HG02973 (cell line): ENCODE data around the gene HACD3.
A peak's percentile ranks its signal among the peaks of the same experiment; 100 is the strongest.

ENCODE experiments used
- ATAC-seq: cut with Tn5 transposase; IDR thresholded peaks from one replicate; pipeline ENCODE4 v1.9.1; 2021; ENCODE audit warnings: moderate library complexity; ENCODE audit not compliant: unreplicated experiment

HACD3 gene, protein sequence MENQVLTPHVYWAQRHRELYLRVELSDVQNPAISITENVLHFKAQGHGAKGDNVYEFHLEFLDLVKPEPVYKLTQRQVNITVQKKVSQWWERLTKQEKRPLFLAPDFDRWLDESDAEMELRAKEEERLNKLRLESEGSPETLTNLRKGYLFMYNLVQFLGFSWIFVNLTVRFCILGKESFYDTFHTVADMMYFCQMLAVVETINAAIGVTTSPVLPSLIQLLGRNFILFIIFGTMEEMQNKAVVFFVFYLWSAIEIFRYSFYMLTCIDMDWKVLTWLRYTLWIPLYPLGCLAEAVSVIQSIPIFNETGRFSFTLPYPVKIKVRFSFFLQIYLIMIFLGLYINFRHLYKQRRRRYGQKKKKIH

DNA sequence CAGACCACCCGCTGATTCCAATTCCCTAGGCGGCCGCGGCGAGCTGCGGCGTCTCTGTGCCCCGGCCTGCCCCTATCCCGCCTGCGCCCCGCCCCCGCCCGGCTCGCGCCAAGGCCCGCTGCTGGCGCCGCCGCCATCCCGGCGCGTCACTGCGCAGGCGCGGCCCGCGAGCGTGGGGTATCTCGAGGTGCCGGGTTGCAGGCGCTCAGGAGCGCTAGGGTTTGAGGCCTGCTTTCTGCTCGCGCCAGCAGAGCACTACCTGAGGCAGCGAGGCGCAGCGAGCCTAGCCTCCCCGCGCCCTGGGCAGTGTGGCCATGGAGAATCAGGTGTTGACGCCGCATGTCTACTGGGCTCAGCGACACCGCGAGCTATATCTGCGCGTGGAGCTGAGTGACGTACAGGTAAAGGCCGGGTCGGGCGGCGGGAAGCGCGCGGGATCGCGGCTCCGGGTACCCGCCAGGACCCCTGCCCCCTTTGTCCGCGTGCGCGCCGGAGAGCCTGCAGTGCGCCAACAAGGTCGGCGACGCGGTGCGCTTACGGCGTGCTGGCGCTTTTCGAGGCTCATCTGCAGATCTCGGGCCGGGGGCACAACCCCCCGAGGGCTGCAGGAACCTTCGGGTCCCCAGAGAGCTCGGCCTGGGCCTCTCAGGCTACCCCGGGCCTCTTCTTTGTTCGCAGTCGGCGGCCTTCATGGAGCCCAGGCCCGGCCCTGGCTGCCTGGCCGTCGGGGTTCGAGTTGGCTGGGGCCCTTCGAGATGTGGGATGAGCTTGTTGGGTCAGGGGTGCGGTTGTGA, at the start of gene HACD3:
TSS of gene HACD3 (plus strand) at position 146 of the 794 bp plus-strand sequence. CDS start at position 315, 169 bp downstream.
- ATAC-seq = peak; percentile 70

DNA sequence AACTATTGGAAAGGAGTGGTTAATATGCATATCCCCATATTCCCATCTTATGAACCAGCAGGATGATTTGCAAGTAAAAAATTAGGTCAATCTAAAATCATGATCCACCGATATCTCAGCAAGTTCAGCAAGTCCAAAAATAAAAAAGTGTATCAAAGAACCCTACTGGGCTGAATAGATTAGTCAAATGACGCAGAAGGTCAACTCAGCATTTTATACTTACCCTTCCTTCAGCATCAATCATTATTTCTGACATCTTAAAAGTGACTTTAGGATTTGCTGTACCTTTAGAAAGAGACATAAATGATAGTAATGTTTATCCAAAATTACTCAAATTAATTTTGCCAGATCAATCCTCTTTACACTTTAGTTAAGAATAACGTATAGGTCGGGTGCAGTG, 45.4 kb upstream of the HACD3 start:
- ATAC-seq = no peak

DNA sequence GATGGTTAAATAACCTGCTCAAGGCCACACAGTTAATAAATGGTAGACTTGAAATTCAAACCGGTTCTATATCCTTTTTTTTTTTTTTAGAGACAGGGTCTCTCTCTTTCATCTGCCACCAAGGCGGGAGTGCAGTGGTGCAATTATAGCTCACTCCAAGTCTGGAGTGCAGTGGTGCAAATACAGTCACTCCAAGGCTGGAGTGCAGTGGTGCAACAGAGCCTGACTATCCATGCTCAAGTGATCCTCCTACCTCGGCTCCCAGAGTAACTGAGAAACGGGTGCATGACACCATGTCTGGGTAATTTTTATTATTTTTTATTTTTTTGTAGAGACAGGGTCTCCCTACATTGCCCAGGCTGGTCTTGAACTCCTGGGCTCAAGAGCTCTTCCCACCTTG, 36.2 kb upstream of the HACD3 start:
- ATAC-seq = no peak

DNA sequence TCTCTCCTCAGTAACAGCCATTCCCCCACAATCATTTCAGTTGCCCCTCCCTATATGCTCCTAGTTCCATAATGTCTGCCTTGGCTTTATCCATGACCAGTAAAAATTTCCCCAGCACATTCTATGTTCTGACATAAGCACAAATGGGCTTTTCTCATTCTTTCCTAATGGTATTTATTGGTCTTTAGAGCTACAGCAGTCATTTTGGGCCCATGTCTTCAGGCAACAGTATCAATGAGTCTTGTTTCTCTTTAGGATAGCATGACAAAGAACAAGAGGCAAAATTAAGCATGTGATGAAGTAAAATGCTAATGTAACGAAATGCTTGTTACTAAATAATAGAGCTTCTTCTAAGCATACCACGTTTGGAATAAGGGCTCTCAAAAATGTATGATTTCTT, 20.9 kb upstream of the HACD3 start:
- no peak for ATAC-seq

DNA sequence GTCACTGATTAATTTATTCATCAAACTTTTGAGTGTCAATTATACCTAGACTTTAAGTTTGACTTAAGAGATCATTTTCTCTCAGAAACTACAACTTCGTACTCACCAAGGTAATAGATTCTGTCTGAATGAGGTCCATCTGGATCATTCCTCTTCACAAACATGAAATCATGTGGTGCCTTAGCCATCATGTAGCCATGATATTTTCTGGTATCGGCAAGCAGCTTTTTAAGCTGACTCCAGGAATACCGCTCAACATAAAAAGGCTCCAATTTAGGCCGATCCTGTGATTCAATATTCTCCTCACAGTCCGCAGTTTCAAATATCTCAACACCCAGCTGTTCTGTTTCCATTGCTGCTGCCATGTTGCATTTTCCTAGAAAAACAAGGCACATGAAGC, 18.1 kb upstream of the HACD3 start:
- no peak for ATAC-seq

DNA sequence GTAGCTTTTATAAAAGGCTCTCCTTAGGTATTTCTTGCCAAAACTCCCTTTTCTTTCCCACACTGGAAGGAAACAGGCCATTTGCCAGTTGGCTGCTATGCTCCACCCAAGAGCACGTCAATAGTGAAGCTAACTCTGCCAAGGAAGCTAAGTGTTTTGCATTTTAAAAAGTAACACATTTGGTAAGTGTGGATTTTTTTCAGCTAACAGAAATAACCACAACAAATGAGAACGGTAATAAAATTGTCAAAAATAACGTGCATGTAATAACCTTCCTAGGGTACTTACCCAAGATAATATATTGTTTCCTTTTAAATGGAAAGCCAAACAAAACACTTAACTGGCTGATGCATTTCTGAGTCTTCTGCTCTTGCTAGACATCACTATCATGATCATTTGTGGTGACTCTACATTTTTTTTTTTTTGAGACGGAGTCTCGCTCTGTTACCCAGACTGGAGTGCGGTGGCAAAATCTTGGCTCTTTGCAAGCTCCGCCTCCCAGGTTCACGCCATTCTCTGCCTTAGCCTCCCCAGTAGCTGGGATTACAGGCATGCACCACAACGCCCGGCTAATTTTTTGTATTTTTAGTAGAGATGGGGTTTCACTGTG, 17.4 kb upstream of the HACD3 start:
- no peak for ATAC-seq

DNA sequence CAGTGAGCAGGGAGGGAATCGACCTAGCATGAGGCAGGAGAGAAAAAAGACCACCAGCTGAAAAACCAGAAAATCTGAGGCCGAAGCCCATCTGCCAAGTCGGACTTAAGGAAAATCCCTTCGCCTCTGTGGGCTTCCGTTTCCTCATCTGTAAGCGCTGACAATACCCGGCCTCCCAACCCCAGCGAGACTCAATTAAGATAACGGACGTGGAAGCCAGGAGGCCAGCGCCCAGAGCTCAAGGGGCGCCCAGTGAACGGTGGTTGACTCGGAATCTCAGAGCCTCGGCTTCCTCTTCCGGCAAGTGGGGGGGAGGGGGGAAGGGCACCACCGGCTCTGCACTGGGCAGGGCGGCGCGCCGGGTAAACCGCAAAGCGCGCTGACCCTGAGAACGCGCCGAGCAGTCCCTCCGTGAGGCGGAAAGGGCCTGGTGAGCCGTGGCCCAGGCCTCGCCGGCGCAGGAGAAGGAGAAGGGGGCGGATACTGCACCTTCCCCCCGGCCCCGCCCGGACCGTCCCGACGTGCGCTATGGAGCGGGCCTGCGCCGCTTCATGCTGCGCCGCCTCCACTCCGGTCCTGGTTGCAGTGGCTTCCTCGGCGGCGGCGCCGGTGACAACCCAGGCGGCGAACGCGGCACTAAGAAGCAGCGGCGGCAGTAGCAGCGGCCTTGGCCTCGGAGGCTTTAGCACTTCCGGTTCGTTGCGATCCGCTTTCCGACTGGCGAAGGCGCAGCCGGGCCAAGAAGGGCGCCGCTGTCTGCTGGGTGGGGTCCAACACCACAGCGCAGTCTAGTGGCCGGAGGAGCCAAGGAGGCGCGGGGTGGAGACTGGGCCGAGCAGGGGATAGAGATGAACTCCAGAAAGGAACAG, 13.0 kb upstream of the HACD3 start, which contains the start of gene DPP8:
TSS of gene DPP8 (minus strand) at position 693 of the 869 bp plus-strand sequence. CDS start 5,136 bp downstream, outside the sequence.
- ATAC-seq = peak; percentile 84

DNA sequence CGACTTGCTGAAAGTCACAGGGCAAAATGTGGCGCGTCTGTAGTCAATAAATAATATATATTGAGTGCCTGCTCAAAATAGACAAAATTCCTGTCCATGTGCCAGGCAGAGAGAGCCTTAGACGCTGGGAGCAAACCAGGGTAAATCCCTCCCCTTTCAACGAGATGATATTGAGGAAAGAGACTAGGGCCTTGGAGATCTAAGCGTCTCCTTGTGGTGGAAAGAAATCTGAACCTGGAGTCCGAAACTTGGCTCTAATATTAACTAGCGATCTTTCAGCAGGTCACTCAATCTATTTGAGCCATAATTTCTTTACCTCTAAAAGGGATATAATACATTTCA, 12.4 kb upstream of the HACD3 start:
- no peak for ATAC-seq

DNA sequence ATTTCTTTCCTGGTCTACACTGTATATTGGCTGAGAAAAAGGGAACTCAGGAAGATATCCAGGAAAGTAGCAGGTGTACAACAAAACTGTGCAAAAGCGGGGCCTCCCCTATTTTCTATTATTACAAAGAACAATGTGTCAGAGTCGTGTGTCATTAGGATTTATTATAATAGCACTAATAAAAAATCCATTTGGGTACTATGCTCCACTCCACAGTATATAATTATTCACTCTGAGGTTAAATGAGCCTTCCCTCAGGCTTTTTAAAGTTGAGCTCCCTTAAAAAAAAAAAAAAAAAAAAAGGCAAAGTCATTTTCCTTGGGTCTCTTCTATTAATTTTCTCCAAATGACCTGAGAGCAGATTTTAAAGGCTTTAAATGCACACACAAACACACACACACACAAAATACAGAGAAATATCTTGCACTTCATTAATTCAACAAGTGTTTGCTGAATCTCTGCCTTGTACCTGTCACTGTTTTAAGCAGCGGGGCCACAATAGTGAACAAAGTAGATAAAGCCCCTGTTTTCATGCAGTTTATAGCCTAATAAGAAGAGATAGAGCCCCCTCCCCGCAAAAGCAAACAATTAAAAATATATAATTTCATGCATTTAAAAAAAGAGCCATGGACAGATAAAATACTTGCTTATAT, 11.5 kb upstream of the HACD3 start:
- no peak for ATAC-seq

DNA sequence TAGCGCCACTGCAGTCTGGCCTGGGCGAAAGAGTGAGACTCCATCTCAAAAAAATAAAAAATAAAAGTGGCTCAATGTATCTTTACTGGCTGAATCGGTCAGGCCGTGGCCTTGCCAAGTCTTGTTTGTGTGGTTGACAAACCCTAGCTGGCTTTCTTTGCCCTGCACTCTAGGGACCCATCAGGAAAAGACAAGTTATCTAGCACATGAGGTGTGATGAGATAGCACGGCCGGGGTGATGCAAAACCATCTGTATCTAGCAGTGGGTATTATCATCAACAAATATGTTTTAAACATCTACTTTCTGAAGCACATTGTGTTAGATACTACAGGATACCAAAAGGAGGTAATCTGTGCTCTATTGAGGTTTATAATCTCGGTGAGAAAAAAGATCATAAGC, 8.9 kb upstream of the HACD3 start:
- no peak for ATAC-seq

DNA sequence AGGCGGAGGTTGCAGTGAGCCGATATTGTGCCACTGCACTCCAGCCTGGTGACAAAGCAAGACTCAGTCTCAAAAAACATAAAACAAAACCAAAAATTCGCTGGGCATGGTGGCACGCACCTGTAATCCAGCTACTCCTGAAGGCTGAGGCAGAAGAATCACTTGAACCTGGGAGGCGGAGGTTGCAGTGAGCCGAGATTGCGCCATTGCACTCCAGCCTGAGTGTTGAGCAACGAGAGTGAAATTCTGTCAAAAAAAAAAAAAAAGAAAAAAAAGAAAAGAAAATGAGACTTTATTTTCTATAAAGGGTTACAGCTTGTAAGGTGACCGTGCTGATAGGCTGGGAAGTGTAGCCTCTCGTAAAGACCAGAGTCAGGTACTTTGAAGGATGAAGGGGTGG, 6.0 kb upstream of the HACD3 start:
- ATAC-seq = no peak

DNA sequence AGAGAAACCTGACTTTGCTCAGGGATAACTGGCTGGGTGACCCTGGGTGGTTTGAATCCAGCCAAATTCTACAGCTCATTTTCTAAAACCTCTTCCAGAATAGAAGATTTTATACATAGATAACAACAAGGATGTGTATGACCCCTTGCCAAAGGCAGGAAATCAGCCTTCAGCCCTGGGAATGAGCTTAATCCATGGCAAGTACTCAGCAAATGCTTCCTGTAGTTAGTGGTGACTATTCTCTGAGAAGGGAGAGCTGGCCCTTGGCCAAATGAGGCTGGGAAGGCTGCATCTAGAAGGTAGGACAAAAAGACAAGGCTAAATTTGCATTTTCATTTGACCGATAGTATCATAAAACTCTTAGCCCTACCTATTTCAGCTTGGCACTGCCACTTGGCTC, 4.6 kb upstream of the HACD3 start:
- no peak for ATAC-seq

DNA sequence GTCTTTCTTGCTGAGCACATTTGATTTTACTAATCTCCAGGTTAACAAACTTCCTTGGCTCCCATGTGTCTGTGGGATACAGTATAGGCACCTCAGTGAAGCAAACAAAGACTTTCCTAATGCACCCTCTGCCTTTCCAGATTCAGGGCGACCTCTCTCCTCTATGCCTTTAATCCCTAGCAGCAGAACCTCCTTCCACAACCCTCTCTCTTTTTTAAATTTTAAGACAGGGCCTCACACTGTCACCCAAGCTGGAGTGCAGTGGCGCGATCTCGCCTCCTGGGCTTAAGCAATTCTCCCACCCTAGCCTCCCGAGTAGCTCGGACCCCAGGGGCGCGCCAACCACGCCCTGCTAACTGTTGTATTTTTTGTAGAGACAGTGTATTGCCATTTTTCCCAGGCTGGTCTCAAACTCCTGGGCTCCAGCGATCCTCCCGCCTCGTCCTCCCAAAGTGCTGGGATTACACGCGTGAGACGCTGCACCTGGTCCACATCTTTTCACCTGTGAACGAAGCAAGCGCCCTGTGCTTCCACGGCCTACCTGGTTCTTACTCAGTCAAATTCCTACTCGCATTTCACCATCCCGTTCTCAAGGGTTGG, 1.7 kb upstream of the HACD3 start:
- no peak for ATAC-seq

DNA sequence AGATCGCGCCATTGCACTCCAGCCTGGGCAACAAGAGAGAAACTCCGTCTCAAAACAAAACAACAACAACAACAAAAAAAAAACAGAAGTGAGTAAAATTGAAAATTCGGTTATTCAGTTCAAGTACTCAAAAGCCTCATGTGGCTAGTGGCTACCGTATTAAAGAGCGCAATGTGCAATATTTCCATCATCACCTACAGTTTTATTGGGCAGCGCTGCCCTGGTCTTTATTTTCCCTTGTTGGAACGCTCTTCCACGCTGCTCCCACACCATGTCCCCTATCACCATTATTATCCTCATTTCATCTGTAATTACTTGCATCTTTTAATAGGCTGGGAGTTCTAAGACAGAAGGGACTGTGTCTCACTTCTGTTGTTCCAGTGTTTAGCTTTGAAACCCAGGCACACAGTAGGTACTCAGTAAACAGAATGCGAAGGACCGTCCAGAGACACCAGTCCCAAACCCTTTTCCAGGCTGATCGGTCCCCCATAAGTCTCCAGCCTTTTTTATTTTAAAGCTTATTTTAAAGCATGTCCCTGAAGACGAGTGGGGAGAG, 423 bp upstream of the HACD3 start:
- ATAC-seq = no peak

DNA sequence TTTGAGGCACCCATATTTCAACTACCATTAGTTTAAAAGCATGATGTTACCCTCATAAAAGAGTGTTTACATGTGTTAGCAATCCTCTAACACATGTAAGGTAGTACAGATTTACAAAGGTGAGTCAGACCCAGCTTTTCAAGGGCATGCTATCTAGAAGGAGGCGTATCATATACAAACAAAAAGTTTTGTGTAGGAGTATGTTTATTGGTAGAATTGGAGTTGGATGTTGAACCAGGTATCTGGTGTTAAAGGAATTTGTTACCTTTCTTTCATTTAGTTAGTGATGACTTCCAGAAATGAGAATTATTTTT, 2.4 kb downstream of the HACD3 start:
- ATAC-seq = no peak

DNA sequence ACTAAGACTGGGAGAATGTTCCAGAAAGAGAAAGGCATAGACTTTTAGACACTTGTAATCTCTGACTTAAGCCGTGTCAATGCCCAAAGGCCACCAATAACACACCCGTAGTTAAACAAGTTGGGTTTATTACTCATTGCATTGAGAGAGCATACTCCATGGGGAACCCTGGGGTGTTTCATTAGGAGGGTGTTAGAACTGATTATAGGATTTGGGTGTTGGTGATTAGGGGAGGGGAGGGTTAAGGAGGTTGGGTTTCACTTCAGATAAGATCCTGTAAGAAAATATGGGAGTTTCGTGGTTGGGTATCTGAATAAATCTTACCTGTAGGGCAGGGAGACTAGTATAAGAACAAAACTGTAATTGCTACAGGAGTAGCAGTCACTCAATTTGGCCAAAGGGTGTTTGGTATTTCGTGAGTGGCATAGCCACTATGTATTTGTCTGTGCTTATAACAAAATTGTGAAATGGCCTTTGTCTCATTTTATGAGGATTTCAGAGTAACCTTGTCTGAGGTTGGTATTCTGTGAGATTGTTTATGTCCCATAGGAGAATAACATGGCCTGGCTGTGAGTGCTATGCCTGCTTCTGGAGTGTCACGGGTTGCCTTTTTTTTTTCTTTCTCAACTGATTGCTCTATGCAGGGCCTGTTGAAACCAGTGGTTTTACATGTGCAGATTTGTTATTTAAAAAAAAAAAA, 2.9 kb downstream of the HACD3 start:
- no peak for ATAC-seq

DNA sequence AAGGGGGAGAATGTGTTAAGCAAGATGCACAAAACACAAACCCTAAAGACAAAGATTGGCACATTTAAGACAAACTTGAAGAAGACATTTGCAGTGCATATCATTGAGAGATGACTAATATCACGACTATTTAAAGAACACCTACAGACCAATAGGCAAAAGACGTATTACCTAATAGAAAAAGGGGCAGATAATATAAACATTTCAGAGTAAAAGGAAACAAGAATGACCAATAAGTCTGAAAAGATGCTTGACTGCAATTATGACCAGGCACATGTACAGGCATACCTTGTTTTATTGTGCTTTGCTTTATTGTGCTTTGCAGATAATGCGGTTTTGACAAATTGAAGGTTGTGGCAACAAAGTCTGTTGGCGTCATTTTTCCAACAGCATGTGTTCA, 4.9 kb downstream of the HACD3 start:
- ATAC-seq = no peak

DNA sequence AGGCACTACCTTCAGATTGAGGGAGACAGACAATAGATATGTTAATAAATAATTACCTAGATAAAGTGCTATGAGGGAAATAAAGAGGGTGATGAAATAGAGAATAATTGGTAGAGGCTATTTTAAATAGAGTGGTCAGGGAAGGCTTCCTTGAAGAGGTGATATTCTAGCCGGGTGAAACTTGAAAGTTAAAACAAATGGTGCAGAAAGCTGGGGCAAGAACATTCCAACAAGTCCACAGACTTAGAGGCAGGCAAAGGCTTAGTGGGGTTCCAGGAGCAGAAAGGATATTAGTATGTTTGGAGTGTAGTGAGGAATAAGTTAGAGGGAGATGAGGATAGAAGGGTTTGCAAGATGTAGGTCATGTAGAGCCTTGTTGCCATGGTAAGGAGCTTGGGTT, 10.1 kb downstream of the HACD3 start:
- no peak for ATAC-seq

DNA sequence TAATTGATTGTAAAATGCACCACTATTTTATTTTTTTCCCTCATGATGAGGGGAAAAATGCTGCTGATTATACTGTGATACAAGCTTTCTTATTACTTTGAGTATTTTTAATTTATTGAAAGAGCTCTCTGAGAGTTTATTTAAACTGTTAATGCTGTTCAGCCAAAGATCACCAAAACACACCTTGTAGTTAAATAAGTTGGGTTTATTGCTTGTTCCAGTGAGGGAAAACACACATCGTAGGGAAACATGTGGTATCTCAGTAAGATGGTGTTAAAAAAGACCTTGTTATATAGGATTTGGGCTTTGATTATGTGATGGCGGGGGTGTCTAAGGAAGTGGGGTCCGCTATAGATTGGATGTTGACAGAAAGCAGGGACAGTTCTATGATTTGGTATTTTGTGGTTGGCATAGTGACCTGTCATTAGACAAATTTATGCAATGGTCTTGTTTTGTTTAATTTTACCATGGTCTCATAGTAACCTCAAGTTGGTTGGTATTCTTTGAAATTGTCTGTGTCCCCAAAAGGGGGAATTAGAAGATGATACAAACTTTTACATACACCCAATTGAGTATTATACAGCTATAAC, 11.1 kb downstream of the HACD3 start:
- no peak for ATAC-seq
